Astrocyte of the cerebellum (primary cell): ENCODE results near the gene RFC2.

ENCODE experiments used
- DNase-seq: peaks from one replicate; pipeline ENCODE4 v3.0.0-alpha.2; 2011; ENCODE audit warnings: low read depth
- H3K4me3 ChIP-seq: 2 replicates; pipeline ENCODE4 v1.5.1; 2011; ENCODE audit warnings: mild to moderate bottlenecking, low read depth, low read length, moderate library complexity
- in situ Hi-C: cut with HindIII; loops from 2 replicates; pipeline ENCODE4 v1.10.0; 2017; ENCODE audit warnings: low sequenced_read_pairs
- TF ChIP-seq, protein P1 (sequence below): IDR thresholded peaks from 2 replicates; pipeline ENCODE4 v1.5.1; 2012; ENCODE audit warnings: low read length, low read depth, moderate library complexity, mild to moderate bottlenecking; ENCODE audit errors: missing control alignments

The RFC2 gene

GRCh38 chr7:74224511-74224832, 29.7 kb downstream of the RFC2 start:
- in situ Hi-C loops: no loop called here
- no peak overlapping the region for H3K4me3 ChIP-seq
- DNase-seq: no peak
- TF ChIP-seq, protein P1, sequence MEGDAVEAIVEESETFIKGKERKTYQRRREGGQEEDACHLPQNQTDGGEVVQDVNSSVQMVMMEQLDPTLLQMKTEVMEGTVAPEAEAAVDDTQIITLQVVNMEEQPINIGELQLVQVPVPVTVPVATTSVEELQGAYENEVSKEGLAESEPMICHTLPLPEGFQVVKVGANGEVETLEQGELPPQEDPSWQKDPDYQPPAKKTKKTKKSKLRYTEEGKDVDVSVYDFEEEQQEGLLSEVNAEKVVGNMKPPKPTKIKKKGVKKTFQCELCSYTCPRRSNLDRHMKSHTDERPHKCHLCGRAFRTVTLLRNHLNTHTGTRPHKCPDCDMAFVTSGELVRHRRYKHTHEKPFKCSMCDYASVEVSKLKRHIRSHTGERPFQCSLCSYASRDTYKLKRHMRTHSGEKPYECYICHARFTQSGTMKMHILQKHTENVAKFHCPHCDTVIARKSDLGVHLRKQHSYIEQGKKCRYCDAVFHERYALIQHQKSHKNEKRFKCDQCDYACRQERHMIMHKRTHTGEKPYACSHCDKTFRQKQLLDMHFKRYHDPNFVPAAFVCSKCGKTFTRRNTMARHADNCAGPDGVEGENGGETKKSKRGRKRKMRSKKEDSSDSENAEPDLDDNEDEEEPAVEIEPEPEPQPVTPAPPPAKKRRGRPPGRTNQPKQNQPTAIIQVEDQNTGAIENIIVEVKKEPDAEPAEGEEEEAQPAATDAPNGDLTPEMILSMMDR: no peak

DNA sequence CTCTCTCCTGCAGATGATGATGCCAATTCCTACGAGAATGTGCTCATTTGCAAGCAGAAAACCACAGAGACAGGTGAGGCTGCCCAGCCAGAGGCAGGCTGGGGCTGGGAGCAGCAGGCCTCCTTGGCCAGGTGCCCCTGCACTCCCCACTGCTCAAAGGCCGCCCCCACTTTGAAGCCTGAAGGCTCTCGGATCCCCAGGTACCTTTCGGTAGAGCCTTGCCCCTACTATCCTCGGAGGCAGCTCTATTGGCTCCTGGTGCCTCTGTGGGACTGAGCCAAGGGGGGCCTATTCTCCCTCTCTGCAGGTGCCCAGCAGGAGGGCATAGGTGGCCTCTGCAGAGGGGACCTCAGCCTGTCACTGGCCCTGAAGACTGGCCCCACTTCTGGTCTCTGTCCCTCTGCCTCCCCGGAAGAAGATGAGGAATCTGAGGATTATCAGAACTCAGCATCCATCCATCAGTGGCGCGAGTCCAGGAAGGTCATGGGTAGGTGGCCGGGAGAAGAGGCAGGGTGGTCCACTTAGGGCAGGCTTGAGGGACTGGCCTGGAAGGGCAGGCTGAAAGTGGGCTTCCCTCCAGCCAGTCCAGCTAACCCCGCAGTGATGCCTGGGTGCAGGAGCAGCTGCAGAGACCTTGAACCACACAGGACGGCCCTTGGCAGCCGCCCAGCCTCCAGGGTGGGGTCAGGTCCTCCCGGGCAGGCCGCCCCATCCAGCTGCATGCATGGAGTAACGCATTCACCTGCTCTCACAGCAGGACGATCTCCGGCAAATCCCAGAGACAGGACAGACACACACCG, 30.3 kb downstream of the RFC2 start:
- TF ChIP-seq, protein P1: no peak
- H3K4me3 ChIP-seq: no peak overlapping the region
- in situ Hi-C loops: no loop called here
- no peak for DNase-seq

DNA sequence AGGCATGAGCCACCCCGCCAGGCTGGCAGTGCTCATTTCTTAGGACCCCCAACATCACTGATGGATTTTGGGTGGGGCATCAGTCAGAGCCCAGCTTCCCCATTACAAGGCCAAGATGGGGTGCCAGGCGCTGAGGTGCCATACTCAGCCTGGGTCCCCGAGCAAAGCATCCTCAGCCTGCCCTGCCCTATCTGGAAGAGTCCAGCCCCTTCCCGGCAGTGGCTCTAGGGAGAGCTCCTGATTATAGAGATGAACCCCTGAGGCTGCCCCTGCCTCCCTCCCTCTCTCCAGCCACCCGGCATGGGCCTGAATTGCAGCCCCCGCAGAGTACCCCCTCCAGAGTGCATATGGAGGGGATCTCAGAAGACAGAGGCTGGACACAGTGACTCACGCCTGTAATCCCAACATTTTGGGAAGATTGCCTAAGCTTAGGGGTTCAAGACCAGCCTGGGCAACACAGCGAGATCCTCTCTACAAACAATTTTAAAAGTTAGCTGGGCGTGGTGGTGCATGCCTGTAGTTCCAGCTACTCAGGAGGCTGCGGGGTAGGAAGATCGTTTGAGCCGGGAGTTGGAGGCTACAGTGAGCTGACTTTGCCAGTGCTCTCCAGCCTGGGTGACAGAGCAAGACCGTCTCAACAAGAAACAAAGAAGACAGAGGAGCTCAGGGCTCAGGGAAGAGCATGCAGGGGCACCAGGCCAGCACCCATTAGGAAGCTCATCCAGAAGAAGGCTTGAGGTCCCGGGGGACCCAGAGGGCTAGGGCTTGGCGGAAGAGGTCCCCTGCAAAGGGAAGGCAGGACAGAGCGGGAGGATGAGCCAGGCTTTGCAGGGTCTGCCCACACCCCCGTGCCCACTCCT, 31.1 kb downstream of the RFC2 start:
- TF ChIP-seq, protein P1: no peak
- DNase-seq: no peak
- in situ Hi-C loops: no loop called here
- no peak overlapping the region for H3K4me3 ChIP-seq

DNA sequence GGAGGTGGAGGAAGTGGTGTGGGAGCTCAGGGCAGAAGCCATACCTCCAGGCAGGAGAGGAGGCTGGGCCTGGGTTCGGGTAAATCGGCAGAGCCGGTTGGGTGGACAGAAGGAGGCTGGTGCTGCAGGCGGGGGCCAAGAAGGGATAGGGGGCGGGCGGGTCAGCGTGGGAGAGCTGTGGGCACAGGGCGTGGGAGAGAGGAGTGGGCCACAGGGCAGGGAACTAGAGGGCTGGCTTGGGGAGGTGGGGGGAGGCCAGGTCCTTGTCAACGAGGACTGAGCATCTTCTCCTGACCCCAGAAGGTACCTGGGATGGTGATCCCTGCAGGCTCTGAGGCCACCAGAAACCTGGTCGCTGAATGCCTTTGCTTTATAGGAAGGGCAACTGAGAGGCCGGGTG, 32.5 kb downstream of the RFC2 start:
- H3K4me3 ChIP-seq: no peak overlapping the region
- in situ Hi-C loops: no loop called here
- DNase-seq: no peak
- TF ChIP-seq, protein P1: no peak

- in situ Hi-C loops: no loop called here
- TF ChIP-seq, protein P1: no peak
- no peak for DNase-seq
- no peak overlapping the region for H3K4me3 ChIP-seq
Measured at GRCh38 chr7:74220229-74220628, 34.0 kb downstream of the RFC2 start.

GRCh38 chr7:74219416-74219815, 34.8 kb downstream of the RFC2 start:
- H3K4me3 ChIP-seq: no peak overlapping the region
- no peak for DNase-seq
- TF ChIP-seq, protein P1: no peak
- in situ Hi-C loops: no loop called here
